ENCODE results near the gene EZH2.

The EZH2 gene

GRCh38 chr7:148772297-148773089, 111.6 kb downstream of the EZH2 start:
- Histone ChIP-seq H3K9me3 (replicated peaks in 1 of 11) (no peaks in the 10 kb centered on the region), H3K4me2 (peak overlapping the region; percentile 40 to 68 (median 55)), H3K27me3 (no peaks in the 10 kb centered on the region), H3K9ac (no peak overlapping the region; a peak in 1 of 22 replicates), H3K36me3 (peaks cover 80 to 98% (median 91%) of the 10 kb centered on the region in 11 experiments), H4K20me1 (peaks cover 15 to 51% (median 36%) of the 10 kb centered on the region in 11 experiments; a peak in 20 of 22 replicates), H3K27ac (no peak overlapping the region), H3K4me3 (no peak overlapping the region), H3K4me1 (peaks cover 16 to 22% (median 19%) of the 10 kb centered on the region in 10 experiments)
- no peak for TF ChIP-seq Cebpa-rat (IDR thresholded peaks at IDR 0.05)

DNA sequence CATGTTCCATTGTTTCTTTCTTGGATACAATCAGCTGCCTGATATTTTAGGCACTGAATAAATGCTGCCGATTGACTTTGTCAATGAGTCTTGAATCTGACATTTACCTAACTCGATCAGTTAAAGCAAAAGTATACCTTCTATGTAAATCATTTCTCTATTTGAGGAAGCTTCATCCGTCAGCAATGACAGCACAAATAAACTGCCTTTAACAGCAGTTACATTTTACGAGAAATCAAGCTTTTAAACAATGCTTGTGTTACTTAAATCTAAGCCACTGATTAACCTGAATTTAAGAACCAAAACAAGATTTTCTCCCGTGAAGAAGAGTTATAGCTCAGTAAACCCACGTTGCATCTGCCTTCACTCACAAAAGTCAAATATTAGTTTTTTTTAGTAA, 114.1 kb downstream of the EZH2 start:
- Histone ChIP-seq H3K27ac (no peak overlapping the region), H3K36me3 (peaks cover 87 to 100% (median 93%) of the 10 kb centered on the region in 11 experiments), H4K20me1 (peaks cover 15 to 44% (median 32%) of the 10 kb centered on the region in 11 experiments; a peak in 20 of 22 replicates), H3K9ac (no peak overlapping the region), H3K27me3 (no peaks in the 10 kb centered on the region), H3K4me3 (no peak overlapping the region), H3K4me2 (no peak overlapping the region), H3K9me3 (replicated peaks in 1 of 11) (no peaks in the 10 kb centered on the region), H3K4me1 (peaks cover 16 to 22% (median 19%) of the 10 kb centered on the region in 10 experiments)
- no peak for TF ChIP-seq Cebpa-rat (IDR thresholded peaks at IDR 0.05)

DNA sequence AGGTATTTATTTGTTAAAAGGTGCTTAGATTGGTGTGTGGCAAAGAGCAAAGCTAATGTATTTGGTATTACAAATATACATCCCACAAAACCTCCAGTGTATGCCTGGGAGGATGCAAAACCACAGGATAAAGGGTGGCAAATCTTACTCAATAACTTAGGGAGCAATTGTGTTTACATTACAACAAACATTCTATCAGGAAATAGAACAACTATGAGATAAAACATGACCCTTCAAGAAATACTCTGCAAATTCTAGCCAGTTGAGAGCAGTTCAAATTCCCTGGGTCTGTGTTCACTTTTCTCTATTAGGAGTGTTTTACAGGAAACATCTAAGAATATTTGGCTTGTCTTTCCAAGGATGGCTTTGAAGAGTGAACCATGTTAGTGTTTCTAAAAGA, 120.5 kb downstream of the EZH2 start:
- H3K27ac ChIP-seq: no peak overlapping the region
- no peaks in the 10 kb centered on the region for H3K27me3 ChIP-seq
- no peaks in the 10 kb centered on the region for H3K9me3 ChIP-seq (replicated peaks in 1 of 11)
- peaks cover 0 to 14% (median 3%) of the 10 kb centered on the region in 11 experiments; a peak in 5 of 22 replicates for H4K20me1 ChIP-seq
- H3K4me1 ChIP-seq: no peaks in the 10 kb centered on the region
- H3K9ac ChIP-seq: no peak overlapping the region
- H3K4me3 ChIP-seq: no peak overlapping the region
- no peak overlapping the region for H3K4me2 ChIP-seq
- peaks cover 84 to 100% (median 95%) of the 10 kb centered on the region in 11 experiments for H3K36me3 ChIP-seq
- no peak for TF ChIP-seq Cebpa-rat (IDR thresholded peaks at IDR 0.05)

DNA sequence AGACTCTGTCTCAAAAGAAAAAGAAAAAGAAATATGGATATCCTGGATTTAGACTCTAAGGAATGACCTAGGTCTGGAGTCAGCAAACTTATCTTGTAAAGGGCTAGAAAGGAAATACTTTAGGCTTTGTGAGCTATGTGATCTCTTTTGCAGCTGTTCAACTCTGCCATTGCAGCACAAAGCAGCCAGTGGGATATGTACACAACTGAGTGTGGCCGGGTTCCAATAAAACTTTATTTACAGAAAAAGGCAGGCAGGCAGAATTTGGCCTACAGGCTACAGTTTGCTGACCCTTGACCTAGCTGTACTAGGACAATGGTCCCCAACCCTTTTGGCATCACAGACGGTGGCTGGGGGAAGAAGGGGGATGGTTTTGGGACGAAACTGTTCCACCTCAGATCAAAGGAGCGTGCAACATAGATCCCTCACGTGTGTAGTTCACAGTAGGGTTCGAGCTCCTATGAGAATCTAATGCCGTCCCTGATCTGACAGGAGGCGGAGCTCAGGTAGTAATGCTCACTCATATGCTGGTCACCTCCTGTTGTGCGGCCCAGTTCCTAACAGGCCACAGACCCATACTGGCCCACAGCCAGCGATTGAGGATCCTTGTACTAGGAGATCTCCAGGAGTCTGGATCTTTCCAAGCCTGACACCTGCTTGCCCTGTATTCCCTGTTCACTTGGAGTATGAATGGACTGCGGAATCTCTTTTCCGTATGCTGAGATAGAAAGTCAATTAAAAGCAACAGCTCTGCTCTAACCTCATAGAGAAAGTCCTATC, 122.4 kb downstream of the EZH2 start:
- no peak overlapping the region for H3K4me3 ChIP-seq
- no peak for TF ChIP-seq Cebpa-rat (IDR thresholded peaks at IDR 0.05)
- no peaks in the 10 kb centered on the region for H3K4me1 ChIP-seq
- H3K9ac ChIP-seq: no peak overlapping the region
- H3K36me3 ChIP-seq: peaks cover 86 to 100% (median 96%) of the 10 kb centered on the region in 11 experiments
- peaks cover 0 to 14% (median 6%) of the 10 kb centered on the region in 11 experiments; a peak in 5 of 22 replicates for H4K20me1 ChIP-seq
- no peak overlapping the region for H3K27ac ChIP-seq
- no peaks in the 10 kb centered on the region for H3K27me3 ChIP-seq
- no peaks in the 10 kb centered on the region for H3K9me3 ChIP-seq (replicated peaks in 1 of 11)
- H3K4me2 ChIP-seq: no peak overlapping the region
